Measurements from ENCODE around the gene SCN7A. TPM values are rescaled to one million over a fixed set of nuclear protein-coding genes. Genes with fewer than 3 reads are reported as not detected.

The SCN7A gene
- total RNA-seq, 1 donor from 2014 or later, result 69.0 TPM

DNA sequence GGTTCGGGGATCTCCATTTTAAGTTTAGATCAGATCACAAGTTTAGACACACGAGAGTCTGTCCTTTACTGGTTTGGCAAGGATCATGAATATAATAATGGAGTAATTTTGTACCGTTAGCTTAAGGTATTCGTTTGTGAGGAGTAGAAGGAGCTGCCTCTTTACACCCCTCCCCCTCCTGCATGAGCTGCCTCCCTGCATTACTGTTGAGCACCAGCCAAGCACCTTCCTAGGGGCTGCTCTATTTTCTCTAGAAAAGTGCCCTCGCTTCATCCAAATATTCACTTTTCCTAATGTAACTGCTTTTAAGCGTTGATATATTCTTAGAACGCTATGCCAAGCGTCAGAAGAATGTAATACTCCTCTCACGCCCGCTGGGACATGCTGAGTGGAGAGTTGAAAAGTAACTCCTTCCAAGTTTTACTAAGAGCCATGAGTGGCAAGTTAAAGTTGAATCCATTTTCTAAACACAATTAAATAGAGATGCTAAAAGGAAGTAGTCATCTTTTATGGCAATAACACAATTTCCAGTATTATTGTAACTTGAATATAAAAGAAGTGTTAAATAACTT is 25.4 kb upstream of the SCN7A start:
- no peak overlapping the region for H3K27ac ChIP-seq

DNA sequence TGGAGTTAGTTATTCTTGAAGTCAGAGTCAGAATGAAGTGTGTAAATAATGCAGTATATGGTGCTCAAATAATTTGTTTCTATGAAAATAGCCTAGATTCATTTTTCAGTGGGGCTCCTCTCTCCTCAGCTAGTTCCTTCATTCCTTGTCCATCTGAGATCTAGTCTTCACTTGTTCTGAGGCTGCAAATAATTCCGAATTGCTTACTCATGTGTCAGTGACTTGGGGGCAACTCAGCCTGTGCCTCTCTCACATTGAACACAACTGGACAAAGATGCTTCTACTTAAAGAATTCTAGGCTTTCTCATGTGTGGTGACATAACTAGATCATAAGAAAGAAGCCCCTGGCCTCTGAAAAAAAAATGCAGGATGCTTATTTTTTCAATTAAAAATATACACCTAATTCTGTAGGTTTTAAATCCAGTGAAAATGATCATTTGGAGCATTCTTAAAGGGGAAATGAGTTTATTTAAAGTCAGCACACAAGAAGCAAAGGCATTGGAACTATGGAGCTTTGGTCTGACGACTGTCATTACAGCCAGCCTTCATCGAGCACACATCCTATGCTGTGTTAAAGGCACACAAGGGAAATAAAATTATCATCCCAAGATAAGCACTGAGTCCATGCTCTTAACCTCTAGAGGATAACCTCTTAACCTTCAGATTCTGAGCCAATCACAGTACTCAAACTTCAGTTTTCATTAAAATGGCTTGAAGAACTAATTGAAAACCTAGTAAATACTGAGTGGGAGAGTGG is 24.8 kb upstream of the SCN7A start:
- Histone ChIP-seq H3K4me3 (no peak overlapping the region), H3K4me1 (no peaks in the 10 kb centered on the region), H3K36me3 (no peaks in the 10 kb centered on the region), H3K9me3 (no peaks in the 10 kb centered on the region), H3K27ac (no peak overlapping the region), H3K27me3 (ENCODE audit: low read depth) (no peaks in the 10 kb centered on the region)
- TF ChIP-seq CTCF (IDR thresholded peaks at IDR 0.05), result no peak
- DNase-seq (no peak), ATAC-seq (no peak)
- intact Hi-C loops (cut with DNase I), result no loop called here

More for the DNA sequence above, 25.4 kb upstream of the SCN7A start:
- ATAC-seq, result peak in 1 of 2 donors; percentile 35
- no peaks in the 10 kb centered on the region for H3K4me1 ChIP-seq
- H3K4me3 ChIP-seq, result no peak overlapping the region
- no peaks in the 10 kb centered on the region for H3K27me3 ChIP-seq (ENCODE audit: low read depth)
- intact Hi-C loops (cut with DNase I), result no loop called here
- DNase-seq, result no peak
- H3K9me3 ChIP-seq, result no peaks in the 10 kb centered on the region
- no peak for TF ChIP-seq CTCF (IDR thresholded peaks at IDR 0.05)
- no peaks in the 10 kb centered on the region for H3K36me3 ChIP-seq

DNA sequence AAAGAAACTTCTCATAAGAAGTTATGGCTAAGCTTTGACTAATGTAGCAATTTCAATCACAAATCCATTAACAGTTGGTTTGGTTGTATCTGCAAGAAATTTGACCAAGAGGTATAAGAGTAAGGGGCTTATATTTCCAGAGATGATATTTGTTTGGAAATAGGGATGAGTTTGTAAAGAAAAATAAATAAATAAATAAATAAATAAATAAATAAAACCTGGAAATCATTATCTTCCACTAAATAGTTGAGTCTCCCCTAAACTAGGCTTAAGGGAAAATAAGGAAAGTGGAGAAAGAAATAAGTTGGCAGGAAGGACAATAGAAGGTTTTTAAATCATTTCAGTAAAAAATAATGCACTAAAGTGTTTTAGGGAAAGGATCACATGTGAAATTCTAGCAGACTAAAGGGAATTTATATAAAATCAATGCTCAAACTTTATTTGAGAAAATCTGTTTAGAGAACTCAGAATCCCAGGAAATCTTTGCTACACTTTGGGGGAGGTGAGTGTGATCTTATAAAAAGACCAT is 23.5 kb upstream of the SCN7A start:
- intact Hi-C loops (cut with DNase I), result no loop called here
- no peak for DNase-seq
- no peaks in the 10 kb centered on the region for H3K27me3 ChIP-seq (ENCODE audit: low read depth)
- H3K4me3 ChIP-seq, result no peak overlapping the region
- no peaks in the 10 kb centered on the region for H3K36me3 ChIP-seq
- no peak for ATAC-seq
- H3K4me1 ChIP-seq, result no peaks in the 10 kb centered on the region
- no peak for TF ChIP-seq CTCF (IDR thresholded peaks at IDR 0.05)
- H3K27ac ChIP-seq, result no peak overlapping the region
- H3K9me3 ChIP-seq, result no peaks in the 10 kb centered on the region

DNA sequence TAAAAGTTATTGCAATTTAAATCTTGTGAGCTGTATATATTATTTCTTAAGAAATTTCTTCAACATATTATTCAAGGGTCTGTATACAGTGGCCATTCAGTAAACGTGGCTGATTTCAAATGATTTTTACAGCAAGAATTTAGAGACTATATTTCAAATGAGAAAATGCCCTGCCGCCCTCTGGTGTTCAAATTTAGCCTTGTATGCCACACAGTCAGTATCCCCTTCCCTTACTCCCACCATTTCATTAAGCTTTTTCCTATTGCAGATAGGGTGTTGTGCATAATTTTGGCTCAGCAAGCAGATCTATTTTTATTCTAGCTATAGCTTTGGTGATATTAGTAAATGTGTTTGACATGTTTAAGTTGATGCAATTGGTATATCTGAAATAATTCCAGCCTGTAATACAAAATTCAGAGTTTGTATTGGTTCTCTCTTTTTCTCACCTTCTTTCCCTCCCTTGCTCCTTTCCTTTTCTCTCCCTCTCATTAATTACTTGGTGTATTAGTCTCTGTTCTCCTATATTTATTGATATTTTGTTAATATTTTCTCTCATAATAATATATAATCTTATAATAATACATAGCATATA is 22.8 kb upstream of the SCN7A start:
- no peaks in the 10 kb centered on the region for H3K9me3 ChIP-seq
- no peaks in the 10 kb centered on the region for H3K4me1 ChIP-seq
- H3K4me3 ChIP-seq, result no peak overlapping the region
- peak; percentile 61 for TF ChIP-seq CTCF (IDR thresholded peaks at IDR 0.05)
- no peak for DNase-seq
- peak in 1 of 2 donors; percentile 46 for ATAC-seq
- H3K27ac ChIP-seq, result no peak overlapping the region
- intact Hi-C loops (cut with DNase I), result no loop called here
- H3K27me3 ChIP-seq (ENCODE audit: low read depth), result no peaks in the 10 kb centered on the region
- H3K36me3 ChIP-seq, result no peaks in the 10 kb centered on the region

GRCh38 chr2:166513952-166514351 is 19.9 kb upstream of the SCN7A start:
- TF ChIP-seq CTCF (IDR thresholded peaks at IDR 0.05), result no peak
- ATAC-seq (no peak), DNase-seq (no peak)
- intact Hi-C loops (cut with DNase I), result no loop called here
- Histone ChIP-seq H3K4me3 (no peak overlapping the region), H3K4me1 (no peaks in the 10 kb centered on the region), H3K27me3 (ENCODE audit: low read depth) (no peaks in the 10 kb centered on the region), H3K36me3 (no peaks in the 10 kb centered on the region), H3K27ac (no peak overlapping the region), H3K9me3 (no peaks in the 10 kb centered on the region)

All from lower lobe of right lung (tissue), 2 donors.